ENCODE data around the gene SLC6A19.

SLC6A19 gene

GRCh38 chr5:1195439-1195838 lies 6.0 kb upstream of the SLC6A19 start:
- DNase-seq (ENCODE audit: low read depth in 3 of 3): no peak

DNA sequence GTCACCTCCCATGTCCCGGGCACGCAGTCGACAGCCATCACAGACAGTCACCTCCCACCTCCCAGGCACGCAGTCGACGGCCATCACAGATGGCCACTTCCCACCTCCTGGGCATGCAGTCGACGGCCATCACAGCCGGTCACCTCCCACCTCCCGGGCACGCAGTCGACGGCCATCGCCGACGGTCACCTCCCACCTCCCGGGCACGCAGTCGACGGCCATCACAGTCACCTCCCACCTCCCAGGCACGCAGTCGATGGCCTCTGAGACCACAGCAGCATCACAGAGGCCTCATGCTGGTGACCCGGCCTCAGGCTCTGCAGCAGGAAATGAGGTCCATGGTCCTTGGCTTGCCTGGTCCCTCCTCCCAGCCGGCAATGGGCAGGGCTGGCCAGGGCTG lies 5.5 kb upstream of the SLC6A19 start:
- no peak for DNase-seq (ENCODE audit: low read depth in 3 of 3)

DNA sequence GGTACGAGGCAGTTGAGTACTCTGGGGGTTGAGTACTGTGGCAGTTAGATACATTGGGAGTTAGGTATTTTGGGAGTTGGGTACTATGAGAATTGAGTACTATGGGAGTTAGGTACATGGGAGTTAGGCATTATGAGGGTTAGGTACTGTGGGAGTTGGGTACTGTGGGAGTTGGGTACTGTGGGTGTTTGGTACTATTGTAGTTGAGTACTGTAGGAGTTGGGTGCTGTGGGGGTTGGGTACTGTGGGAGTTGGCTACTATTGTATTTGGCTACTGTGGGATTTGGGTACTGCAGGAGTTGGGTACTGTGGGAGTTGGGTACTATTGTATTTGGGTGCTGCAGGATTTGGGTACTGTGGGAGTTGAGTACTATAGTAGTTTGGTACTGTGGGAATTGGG lies 4.8 kb upstream of the SLC6A19 start:
- no peak for DNase-seq (ENCODE audit: low read depth in 3 of 3)

GRCh38 chr5:1197876-1198666 lies 3.3 kb upstream of the SLC6A19 start:
- DNase-seq (ENCODE audit: low read depth in 3 of 3): no peak

DNA sequence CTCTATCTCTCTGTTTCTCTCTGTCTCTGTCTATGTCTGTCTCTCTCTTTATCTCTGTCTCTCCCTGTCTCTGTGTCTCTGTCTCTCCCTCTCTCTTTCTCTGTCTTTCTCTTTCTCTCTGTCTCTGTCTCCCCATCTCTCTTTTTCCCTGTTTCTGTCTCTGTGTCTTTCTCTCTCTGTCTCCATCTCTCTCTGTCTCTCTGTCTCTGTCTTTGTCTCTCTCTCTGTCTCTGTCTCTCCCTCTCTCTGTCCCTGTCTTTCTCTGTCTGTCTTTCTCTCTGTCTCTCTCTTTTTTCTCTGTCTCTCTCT lies 2.1 kb upstream of the SLC6A19 start:
- DNase-seq (ENCODE audit: low read depth in 3 of 3): no peak

DNA sequence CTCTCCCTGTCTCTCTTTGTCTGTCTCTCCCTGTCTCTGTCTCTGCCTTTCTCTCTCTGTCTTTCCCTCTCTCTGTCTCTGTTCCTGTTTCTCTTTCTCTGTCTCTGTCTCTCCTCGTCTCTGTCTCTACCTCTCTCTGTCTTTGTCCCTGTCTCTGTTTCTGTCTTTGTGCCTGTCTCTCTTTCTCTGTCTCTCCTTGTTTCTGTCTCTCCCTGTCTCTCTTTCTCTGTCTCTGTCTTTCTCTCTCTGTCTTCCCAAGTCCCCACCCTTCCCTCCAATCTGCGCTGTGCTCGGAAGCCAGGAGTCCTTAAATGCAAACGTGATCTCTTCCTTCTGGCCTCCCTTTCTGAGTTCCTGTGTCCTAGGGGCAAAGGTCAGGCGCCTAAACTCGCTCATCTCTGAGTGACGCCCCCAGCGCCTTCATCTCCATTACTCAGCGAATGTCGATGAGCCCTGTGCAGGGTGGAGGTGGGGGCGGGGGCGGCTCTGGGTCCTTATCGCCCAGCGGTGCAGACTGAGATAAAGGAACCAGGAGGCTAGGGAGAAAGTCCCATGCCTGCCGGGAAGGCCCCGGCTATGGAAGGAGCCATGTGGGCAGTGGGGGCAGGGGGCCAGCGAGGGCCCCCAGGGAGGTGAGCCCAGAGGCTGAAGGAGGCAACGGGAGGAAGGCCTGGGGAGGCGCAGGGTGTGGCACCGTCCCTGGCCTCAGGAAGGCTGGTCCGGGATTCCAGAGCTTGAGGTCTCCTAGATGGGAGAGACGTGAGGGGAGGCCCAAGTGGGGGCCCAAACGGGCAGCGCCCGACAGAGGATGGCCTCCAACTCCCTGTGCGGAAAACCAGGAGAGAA lies 1.5 kb upstream of the SLC6A19 start:
- no peak for DNase-seq (ENCODE audit: low read depth in 3 of 3)

GRCh38 chr5:1200495-1201326 lies 684 bp upstream of the SLC6A19 start:
- DNase-seq (ENCODE audit: low read depth in 3 of 3): no peak

- DNase-seq (ENCODE audit: low read depth in 3 of 3): no peak
Observed at GRCh38 chr5:1202026-1202797, 817 bp downstream of the SLC6A19 start.

GRCh38 chr5:1202798-1203185 lies 1.4 kb downstream of the SLC6A19 start:
- no peak for DNase-seq (ENCODE audit: low read depth in 3 of 3)

GRCh38 chr5:1203311-1203967 lies 2.0 kb downstream of the SLC6A19 start:
- DNase-seq (ENCODE audit: low read depth in 3 of 3): no peak

- no peak for DNase-seq (ENCODE audit: low read depth in 3 of 3)
Observed at GRCh38 chr5:1203968-1204692, 2.7 kb downstream of the SLC6A19 start.

DNA sequence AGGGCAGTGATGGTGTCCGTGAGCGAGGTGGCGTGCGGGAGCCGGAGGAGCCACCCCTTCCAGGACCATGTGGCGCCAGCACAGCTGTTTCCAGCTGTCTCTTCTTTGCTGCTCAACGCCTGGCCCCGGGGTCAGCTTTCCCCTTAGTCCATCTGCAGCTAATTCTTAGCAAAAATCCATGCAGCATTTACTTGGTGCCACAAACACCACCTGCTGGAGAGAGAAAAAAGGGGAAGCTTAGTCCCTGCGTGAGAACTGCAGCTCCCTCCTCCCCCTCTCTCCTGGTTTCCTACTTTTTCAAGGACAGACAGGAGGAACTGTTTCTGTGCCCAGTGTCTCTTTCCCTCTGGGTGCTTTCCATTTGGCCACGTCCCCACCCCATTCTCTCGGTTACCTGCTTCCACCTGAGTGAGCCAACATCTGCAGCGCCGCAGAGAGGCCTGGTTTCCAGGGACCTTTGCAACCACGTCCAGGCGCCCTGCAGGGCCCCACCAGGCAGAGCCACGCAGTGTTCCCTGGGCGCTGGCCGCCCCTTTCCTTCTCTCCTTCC lies 3.4 kb downstream of the SLC6A19 start:
- DNase-seq (ENCODE audit: low read depth in 3 of 3): no peak

- no peak for DNase-seq (ENCODE audit: low read depth in 3 of 3)
Observed at GRCh38 chr5:1205255-1206180, 4.1 kb downstream of the SLC6A19 start.

DNA sequence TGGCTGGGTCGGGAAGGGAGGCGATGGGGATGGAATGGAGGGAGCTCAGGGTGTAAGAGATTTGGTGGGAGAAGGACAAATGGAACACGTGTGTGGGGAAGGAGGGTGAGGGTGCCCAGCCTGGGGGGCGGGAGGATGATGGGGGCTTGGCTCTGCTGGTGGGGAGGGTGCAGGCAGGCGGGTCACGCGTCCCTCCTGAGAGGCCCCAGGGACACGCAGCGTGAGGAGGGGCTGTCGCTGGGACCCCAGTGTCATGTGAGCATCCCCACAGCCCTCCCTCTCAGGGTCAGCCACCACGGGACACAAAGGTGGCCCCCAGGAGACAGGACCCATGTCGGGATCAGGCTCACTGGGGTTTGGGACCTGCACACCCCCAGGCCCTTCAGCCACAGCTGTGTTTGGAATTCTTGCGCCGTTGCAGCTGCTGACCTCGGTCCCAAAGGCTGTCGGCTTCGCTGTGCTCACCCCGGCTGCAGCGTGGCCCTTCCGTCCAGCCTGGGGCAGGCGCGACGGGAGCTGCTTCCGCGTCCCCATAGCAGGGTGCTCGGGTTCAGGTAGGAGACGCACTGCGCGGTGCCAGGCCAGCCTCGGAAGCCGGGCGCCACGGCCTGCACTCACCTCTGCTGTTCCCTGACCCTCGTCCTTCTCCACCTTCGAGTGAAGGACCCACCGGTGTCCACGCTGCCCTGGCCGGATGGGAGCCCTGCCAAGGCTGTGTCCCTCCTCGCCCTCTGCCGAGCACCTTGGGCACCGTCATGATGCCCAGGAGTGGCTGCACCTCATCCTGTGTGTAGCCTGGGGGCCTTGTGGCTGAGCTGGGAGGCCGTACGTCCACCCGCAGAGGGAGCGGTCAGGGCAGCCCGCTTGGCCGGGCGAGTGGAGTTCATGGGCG lies 5.4 kb downstream of the SLC6A19 start:
- no peak for DNase-seq (ENCODE audit: low read depth in 3 of 3)

- DNase-seq (ENCODE audit: low read depth in 3 of 3): no peak
Observed at GRCh38 chr5:1207555-1207954, 6.2 kb downstream of the SLC6A19 start.

DNA sequence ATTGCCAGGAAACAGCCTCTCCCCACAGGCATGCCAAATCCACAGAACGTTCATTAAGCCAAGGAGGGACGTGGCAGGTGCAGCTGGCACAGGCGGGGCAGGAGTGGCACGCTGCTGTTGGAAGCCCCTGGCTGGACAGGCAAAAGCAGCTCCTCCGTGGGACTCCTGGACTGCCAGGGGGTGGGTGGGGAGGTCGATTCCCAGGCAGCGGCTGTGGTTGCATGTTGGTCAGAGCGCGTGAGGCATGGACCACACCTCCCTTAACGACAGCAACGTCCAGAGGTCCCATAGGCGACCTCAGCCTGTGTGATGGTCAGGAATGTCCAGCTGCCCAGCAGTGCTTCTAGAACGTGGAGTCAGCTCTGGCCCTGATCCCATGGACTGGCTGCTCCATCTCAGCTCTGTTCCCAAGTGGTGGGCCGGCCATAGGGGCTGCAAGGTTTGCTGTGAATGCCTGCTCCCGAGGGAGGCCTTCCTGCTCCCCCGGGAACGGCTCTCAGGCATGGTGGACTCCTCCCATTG lies 6.9 kb downstream of the SLC6A19 start:
- no peak for DNase-seq (ENCODE audit: low read depth in 3 of 3)

DNA sequence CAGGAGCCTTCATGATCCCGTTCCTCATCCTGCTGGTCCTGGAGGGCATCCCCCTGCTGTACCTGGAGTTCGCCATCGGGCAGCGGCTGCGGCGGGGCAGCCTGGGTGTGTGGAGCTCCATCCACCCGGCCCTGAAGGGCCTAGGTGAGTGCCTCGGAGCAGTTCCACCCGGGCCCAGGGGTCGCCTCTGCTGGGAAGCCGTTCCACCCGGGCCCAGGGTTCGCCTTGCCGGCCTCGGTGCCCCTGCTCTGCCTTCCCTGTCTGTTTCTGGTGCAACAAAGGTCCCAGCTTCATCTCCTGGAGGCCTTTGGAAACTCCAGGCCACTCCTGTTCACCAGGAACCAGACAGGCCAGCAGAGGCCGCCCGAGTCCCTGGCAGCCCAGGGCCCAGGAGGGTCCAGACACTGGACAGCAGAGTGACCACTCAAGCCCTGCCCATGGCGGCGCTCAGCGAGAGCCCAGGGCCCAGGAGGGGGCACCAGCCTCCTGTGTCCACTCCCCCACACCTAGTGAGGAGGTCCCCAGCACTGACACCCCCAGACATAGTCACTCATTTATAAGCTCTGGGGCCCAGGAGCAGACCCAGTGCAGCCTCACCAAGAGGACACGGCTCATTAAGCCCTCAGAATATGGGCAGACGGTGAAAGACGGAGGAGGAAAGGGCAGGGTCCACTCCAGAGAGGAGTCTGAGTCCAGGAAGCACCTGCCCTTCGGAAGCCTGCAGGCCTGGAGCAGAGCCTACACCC lies 7.5 kb downstream of the SLC6A19 start:
- no peak for DNase-seq (ENCODE audit: low read depth in 3 of 3)
